GM10248 (cell line): Measurements from ENCODE around the gene C5orf46.
"Not testable (repeated sequence)": the region's sequence is repeated elsewhere in the genome, so short reads cannot be mapped to it uniquely, and the experiment has no call there.

Experiments used
- CTCF ChIA-PET: fragments of 300-600 bp; sonication (Branson Sonifier 250); formaldehyde crosslinking; extraction: SDS; loops from one replicate; lab custom pipeline; 2021; ENCODE audit warnings: antibody characterized with exemption; lab: Yijun Ruan, JAX
- POLR2A ChIA-PET: fragments of 350-650 bp; sonication (Branson Sonifier 250); formaldehyde crosslinking; extraction: SDS; loops from one replicate; lab custom pipeline; 2020; ENCODE audit warnings: antibody characterized with exemption; lab: Yijun Ruan, JAX
- DNase-seq: peaks from one replicate; pipeline ENCODE4 v3.0.0; 2012; ENCODE audit errors: extremely low spot score
- CTCF ChIP-seq: IDR thresholded peaks from 2 replicates; pipeline ENCODE4 v1.5.1; 2012; ENCODE audit warnings: mild to moderate bottlenecking, low read depth; ENCODE audit errors: extremely low read depth, missing control alignments, control extremely low read depth

C5orf46 gene

GRCh38 chr5:147876141-147876540 lies 30.2 kb downstream of the C5orf46 start:
- ChIA-PET POLR2A (no interaction called here), CTCF (no interaction called here)
- no peak for TF ChIP-seq CTCF
- DNase-seq = no peak

- DNase-seq = no peak
- no peak for TF ChIP-seq CTCF
- ChIA-PET POLR2A (no interaction called here), CTCF (no interaction called here)
These were observed 31.4 kb downstream of the C5orf46 start for GRCh38 chr5:147874910-147875367.

GRCh38 chr5:147874118-147874875 lies 32.0 kb downstream of the C5orf46 start:
- CTCF ChIA-PET, POLR2A ChIA-PET, DNase-seq: not testable (repeated sequence)

GRCh38 chr5:147872744-147873435 lies 33.4 kb downstream of the C5orf46 start:
- CTCF ChIA-PET, POLR2A ChIA-PET: not testable (repeated sequence)

GRCh38 chr5:147871980-147872549 lies 34.3 kb downstream of the C5orf46 start:
- DNase-seq, POLR2A ChIA-PET, CTCF ChIA-PET: not testable (repeated sequence)

More at GRCh38 chr5:147872744-147873435, 33.4 kb downstream of the C5orf46 start:
- not testable (repeated sequence) for DNase-seq

GRCh38 chr5:147869892-147870291 lies 36.4 kb downstream of the C5orf46 start:
- POLR2A ChIA-PET, CTCF ChIA-PET, DNase-seq: not testable (repeated sequence)

- TF ChIP-seq CTCF = no peak
- POLR2A ChIA-PET = no interaction called here
- CTCF ChIA-PET = no interaction called here
- DNase-seq = no peak
These were observed 37.2 kb downstream of the C5orf46 start for GRCh38 chr5:147869112-147869511.

- TF ChIP-seq CTCF = no peak
- POLR2A ChIA-PET = no interaction called here
- CTCF ChIA-PET = no interaction called here
- no peak for DNase-seq
These were observed 42.7 kb downstream of the C5orf46 start for GRCh38 chr5:147863454-147864158.
